Activated CD4-positive, CD25-positive, alpha-beta regulatory T cell treated with anti-CD3 and anti-CD28 coated beads, Interleukin-2, amount 50 U/mL, for 24 hours (primary cell): ENCODE measurements around the gene ANKRD33.

Source experiments
- ATAC-seq, 2 donors: fragments of 150-1000 bp; cut with Tn5 transposase; one replicate each; pipeline ENCODE4 v1.10.0; 2021; ENCODE audit warnings: mild to moderate bottlenecking in 1 of 2, moderate library complexity in 1 of 2

Gene ANKRD33

GRCh38 chr12:51905471-51906429 lies 17.8 kb downstream of the ANKRD33 start:
- no peak for ATAC-seq

GRCh38 chr12:51906430-51907082 lies 18.7 kb downstream of the ANKRD33 start:
- ATAC-seq: no peak

GRCh38 chr12:51907083-51907855 lies 19.4 kb downstream of the ANKRD33 start, which contains the start of gene ACVRL1:
ACVRL1 (plus strand) TSS chr12:51907504; CDS start chr12:51912475, 4,971 bp downstream.
- ATAC-seq: no peak

GRCh38 chr12:51907856-51908425 lies 20.0 kb downstream of the ANKRD33 start:
- ATAC-seq: no peak

GRCh38 chr12:51908876-51909592 lies 21.1 kb downstream of the ANKRD33 start:
- ATAC-seq: no peak

- no peak for ATAC-seq
These were observed 22.3 kb downstream of the ANKRD33 start for GRCh38 chr12:51910168-51910567.

- peak in 1 of 2 donors; percentile 17 for ATAC-seq
These were observed 22.8 kb downstream of the ANKRD33 start for GRCh38 chr12:51910691-51911090.

- no peak for ATAC-seq
These were observed 23.4 kb downstream of the ANKRD33 start for GRCh38 chr12:51911307-51911706.

- no peak for ATAC-seq
These were observed 24.1 kb downstream of the ANKRD33 start for GRCh38 chr12:51911788-51912711.

GRCh38 chr12:51913071-51914033 lies 25.4 kb downstream of the ANKRD33 start:
- ATAC-seq: no peak

GRCh38 chr12:51914034-51914923 lies 26.4 kb downstream of the ANKRD33 start:
- no peak for ATAC-seq

GRCh38 chr12:51915003-51915625 lies 27.2 kb downstream of the ANKRD33 start:
- no peak for ATAC-seq

GRCh38 chr12:51915951-51916350 lies 28.0 kb downstream of the ANKRD33 start:
- ATAC-seq: no peak

GRCh38 chr12:51917041-51917590 lies 29.2 kb downstream of the ANKRD33 start:
- no peak for ATAC-seq

- no peak for ATAC-seq
These were observed 30.0 kb downstream of the ANKRD33 start for GRCh38 chr12:51917746-51918453.

GRCh38 chr12:51920046-51920445 lies 32.1 kb downstream of the ANKRD33 start:
- ATAC-seq: no peak
